ENCODE results near the gene LYPD8. TPM values are rescaled to one million over a fixed set of nuclear protein-coding genes. Genes with fewer than 3 reads are reported as not detected.

LYPD8 gene
- total and polyA plus RNA-seq, 9 of the 15 experiments (the other 6 are each of a cell fraction or from before 2014, with no cell fraction given) = 0.50 to 2.1 (median 1.3) TPM

DNA sequence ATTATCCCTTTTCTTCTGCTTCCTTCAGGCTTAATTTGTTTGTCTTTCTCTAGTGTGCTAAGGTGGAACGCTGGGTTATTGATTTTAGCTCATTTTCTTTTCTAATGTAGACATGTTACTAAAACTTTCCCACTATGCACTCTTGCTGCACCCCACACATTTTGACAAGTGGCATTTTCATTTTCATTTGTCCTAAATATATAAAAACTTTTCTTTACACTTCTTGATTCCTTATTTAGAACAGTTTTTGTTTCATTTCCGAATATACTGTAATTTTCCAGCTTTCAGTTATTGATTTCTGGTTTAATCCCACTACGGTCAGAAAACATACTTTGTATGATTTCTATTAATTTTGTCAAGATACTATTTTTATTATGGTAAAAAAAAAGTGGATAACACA is 44.9 kb upstream of the LYPD8 start (continued):
- TF ChIP-seq SRSF1 (IDR thresholded peaks at IDR 0.05; ENCODE audit: low read depth, low read length) (no peak), CTBP1 (IDR thresholded peaks at IDR 0.05; ENCODE audit: borderline replicate concordance) (no peak), SMAD1 (IDR thresholded peaks at IDR 0.05; ENCODE audit: low read depth, low read length, partially characterized antibody) (no peak)

DNA sequence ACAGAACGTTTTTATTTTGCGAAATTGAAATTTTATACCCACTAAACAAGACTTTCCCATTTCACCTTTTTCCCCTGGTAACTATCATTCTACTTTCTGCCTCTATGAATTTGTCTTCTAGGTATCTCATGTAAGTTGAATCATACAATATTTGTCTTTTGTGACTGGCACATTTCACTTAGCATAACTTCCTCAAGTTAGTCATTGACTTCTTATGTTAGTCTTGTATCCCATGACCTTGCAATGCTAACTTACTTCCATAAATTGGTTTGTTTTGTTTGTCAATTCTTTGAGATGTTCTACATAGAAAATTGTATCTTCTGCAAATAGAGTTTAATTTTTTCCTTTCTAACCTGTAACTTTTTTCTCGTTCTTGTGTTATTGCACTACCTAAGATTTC is 43.2 kb upstream of the LYPD8 start:
- CTCF ChIA-PET (ENCODE audit: low intra/inter-chr PET ratio) = no interaction called here
- Histone ChIP-seq H4K20me1 (replicated peaks; ENCODE audit: control insufficient read depth, insufficient read depth, low read length) (no peaks in the 10 kb centered on the region), H3K36me3 (ENCODE audit: control insufficient read depth, insufficient read depth, low read length) (no peaks in the 10 kb centered on the region), H3K9me3 (replicated peaks; ENCODE audit: control insufficient read depth, insufficient read depth, low read depth, low read length) (no peaks in the 10 kb centered on the region; the same call in 1 of the 2 replicates), H2AFZ (ENCODE audit: low read depth, low read length) (no peak overlapping the region), H3K4me2 (ENCODE audit: insufficient read depth, low read length) (no peak overlapping the region), H3K79me2 (ENCODE audit: control insufficient read depth, insufficient read depth, low read length) (no peaks in the 10 kb centered on the region), H3K9me1 (ENCODE audit: control insufficient read depth, insufficient read depth, low read length) (no peaks in the 10 kb centered on the region), H3K27ac (ENCODE audit: extremely low read depth, low read depth, low read length) (no peak overlapping the region), H3K4me1 (replicated peaks in 1 of 2; ENCODE audit: control insufficient read depth in 2 of 2, insufficient read depth in 2 of 2, low read length in 2 of 2) (no peaks in the 10 kb centered on the region), H3K9ac (ENCODE audit: insufficient read depth in 1 of 2, low read depth in 2 of 2, low read length in 2 of 2) (no peak overlapping the region), H3K4me3 (no peak overlapping the region), H3K27me3 (ENCODE audit: control insufficient read depth in 2 of 2, insufficient read depth in 2 of 2, low read length in 2 of 2) (peaks cover 10 to 20% of the 10 kb centered on the region in 2 experiments; a peak in 4 of 5 replicates)
- DNase-seq (ENCODE audit: extremely low read depth in 1 of 4, low spot score in 3 of 4) (no peak), FAIRE-seq (no peak), ATAC-seq (no peak)
- WGBS (ENCODE audit: insufficient coverage, low coverage, missing lambda C conversion rate) = 0% methylated on average over 3 of the region's 3 CpGs
- BruUV-seq (replicated peaks) = no TSS peak
- intact Hi-C loops (cut with micrococcal nuclease) (no loop called here), in situ Hi-C loops (cut with MboI) (no loop called here)
- POLR2A ChIA-PET = no interaction called here
- TF ChIP-seq MIER1 (IDR thresholded peaks at IDR 0.05; ENCODE audit: low read depth) (no peak), ASH1L (IDR thresholded peaks at IDR 0.05; ENCODE audit: borderline replicate concordance, low read depth, partially characterized antibody) (no peak), ZNF445 (CRISPR knock-in tag; IDR thresholded peaks at IDR 0.05; ENCODE audit: low read depth) (no peak), FOS (IDR thresholded peaks at IDR 0.05; ENCODE audit: extremely low read depth, insufficient read length) (no peak), TAF9B (IDR thresholded peaks at IDR 0.05; ENCODE audit: partially characterized antibody) (no peak), KLF6 (CRISPR knock-in tag; IDR thresholded peaks at IDR 0.05; ENCODE audit: borderline replicate concordance) (no peak), ZNF408 (CRISPR knock-in tag; IDR thresholded peaks at IDR 0.05; ENCODE audit: low read depth) (no peak), XRCC3 (IDR thresholded peaks at IDR 0.05) (no peak), EGR1 (conservative IDR thresholded peaks at IDR 0.05) (no peak), HBP1 (CRISPR knock-in tag; IDR thresholded peaks at IDR 0.05) (no peak), TAL1 (IDR thresholded peaks at IDR 0.05) (no peak)
- TF ChIP-seq, protein P1, sequence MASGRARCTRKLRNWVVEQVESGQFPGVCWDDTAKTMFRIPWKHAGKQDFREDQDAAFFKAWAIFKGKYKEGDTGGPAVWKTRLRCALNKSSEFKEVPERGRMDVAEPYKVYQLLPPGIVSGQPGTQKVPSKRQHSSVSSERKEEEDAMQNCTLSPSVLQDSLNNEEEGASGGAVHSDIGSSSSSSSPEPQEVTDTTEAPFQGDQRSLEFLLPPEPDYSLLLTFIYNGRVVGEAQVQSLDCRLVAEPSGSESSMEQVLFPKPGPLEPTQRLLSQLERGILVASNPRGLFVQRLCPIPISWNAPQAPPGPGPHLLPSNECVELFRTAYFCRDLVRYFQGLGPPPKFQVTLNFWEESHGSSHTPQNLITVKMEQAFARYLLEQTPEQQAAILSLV (tag; IDR thresholded peaks at IDR 0.05) = no peak

Measured in K562 (cell line).